NCI-H128 (cell line): ENCODE measurements around the gene TOMM40L.

Experiments
- DNase-seq: peaks from one replicate; lab custom pipeline; 2025; ENCODE audit not compliant: unreplicated experiment; lab: John Stamatoyannopoulos, UW

TOMM40L gene

DNA sequence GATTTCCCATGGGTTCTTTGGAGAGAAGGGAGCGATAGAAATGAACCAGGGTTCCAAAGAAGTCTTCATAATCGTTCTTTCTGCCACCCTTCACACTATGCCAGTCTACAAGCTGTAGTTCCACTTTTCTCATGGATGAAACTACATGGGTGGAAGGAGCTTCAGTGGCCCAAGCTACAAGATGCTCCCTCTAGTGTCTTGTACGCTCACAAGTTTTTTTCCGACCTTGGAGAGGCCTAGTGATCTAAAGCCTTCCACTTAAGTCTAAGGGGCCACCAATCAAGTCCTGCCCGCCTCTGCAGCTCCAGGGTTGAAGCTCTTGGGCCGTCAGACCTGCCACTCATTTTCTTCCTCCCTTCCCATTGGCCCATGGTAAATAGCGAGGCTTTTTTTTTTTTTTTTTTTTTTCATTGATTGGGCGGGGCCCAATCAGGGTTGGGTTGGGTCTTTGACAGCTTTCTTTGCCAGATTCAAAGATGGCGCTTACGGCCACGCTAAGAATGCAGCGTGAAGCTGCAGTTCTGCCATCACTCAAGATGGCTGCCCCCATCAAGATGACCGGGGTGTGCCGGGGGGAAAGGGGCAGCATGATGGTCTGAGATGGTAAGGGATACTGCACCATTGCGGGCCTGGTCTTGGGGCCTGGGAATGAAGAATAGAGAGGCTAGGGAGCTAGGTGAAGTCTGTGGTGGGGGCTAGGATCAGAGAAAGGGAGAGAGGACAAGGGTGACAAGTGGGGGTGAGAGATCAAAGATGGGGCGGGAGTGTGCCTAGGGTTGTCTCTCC lies at the start of gene TOMM40L:
Gene TOMM40L, plus strand, starts transcription at position 527 of the 786 bp plus-strand sequence. CDS start 430 bp downstream, outside the sequence.
- peak; percentile 98 for DNase-seq

DNA sequence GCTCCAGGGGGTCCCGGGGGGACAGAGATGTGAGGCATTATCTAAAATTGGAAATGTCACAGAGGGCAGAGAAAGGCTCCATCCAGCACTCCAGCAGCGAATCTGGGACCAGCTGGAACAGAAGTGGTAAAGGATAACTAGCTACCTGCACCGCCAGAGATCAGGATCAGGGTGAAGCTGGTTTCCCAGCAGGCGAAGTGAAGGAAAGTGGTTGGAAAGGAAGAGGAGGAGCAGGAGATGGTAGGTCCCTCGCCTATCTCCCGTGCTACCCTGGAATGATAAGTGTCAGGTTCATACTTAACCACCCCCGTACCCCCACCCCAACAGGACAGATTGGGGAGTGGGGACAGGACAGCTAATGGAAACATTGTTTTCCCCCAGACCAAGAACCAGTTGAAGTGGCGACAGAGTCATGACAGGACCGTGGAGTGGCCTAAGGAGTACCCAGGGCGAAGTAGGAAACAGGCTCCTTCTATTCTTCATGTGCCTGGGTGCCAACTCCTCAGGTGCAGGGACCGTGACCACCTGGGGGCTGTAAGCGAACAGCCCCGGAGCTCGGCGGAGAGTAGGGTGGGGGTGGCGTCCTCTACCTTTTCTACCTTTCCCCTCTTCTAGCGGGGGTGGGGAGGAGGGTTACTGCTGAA lies 49.3 kb upstream of the TOMM40L start:
- no peak for DNase-seq

- DNase-seq = peak; percentile 73
Observed at GRCh38 chr1:161177112-161177935, 48.5 kb upstream of the TOMM40L start, which contains the start of gene B4GALT3. Gene B4GALT3 (minus strand): TSS chr1:161177507. CDS start chr1:161176060, 1,447 bp downstream.

DNA sequence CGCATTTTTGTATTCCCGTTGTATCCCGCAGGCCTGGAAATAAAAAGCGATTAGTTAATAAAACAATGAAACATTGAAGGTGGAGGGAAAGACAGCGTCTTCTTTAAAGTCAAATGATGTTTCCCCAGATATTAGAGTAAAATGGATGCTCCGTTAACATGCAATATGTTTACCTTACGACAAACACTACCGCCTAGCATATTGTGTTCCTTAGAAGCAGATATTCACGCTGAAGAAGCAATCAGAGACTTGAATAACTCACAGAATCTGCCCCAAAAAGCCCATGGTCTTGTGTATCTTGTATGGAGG lies 48.0 kb upstream of the TOMM40L start:
- no peak for DNase-seq

GRCh38 chr1:161179698-161180097 lies 46.2 kb upstream of the TOMM40L start:
- DNase-seq = no peak

- DNase-seq = no peak
Observed at GRCh38 chr1:161180639-161181038, 45.2 kb upstream of the TOMM40L start.

GRCh38 chr1:161182214-161182613 lies 43.6 kb upstream of the TOMM40L start:
- no peak for DNase-seq

GRCh38 chr1:161185282-161185682 lies 40.6 kb upstream of the TOMM40L start:
- DNase-seq = no peak

GRCh38 chr1:161185732-161186311 lies 40.0 kb upstream of the TOMM40L start:
- no peak for DNase-seq

GRCh38 chr1:161187311-161187710 lies 38.5 kb upstream of the TOMM40L start:
- DNase-seq = no peak

DNA sequence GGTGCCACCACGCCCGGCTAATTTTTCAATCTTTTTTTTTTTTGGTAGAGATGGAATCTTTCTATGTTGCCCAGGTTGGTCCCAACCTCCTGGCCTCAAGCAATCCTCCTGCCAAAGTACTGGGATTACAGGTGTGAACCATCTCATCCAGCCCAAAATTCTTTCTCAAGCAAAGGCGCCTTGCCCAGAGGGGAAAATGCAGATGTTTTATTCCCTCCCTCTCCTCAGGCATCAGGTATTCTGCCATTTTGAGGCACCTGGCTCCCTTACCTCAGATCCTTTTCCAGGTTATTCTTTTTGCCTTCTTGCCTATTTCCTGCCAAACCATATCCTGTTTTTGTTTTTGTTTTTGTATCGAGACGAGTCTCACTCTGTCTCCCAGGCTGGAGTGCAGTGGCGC lies 37.5 kb upstream of the TOMM40L start:
- no peak for DNase-seq

GRCh38 chr1:161189036-161189435 lies 36.8 kb upstream of the TOMM40L start:
- DNase-seq = no peak

DNA sequence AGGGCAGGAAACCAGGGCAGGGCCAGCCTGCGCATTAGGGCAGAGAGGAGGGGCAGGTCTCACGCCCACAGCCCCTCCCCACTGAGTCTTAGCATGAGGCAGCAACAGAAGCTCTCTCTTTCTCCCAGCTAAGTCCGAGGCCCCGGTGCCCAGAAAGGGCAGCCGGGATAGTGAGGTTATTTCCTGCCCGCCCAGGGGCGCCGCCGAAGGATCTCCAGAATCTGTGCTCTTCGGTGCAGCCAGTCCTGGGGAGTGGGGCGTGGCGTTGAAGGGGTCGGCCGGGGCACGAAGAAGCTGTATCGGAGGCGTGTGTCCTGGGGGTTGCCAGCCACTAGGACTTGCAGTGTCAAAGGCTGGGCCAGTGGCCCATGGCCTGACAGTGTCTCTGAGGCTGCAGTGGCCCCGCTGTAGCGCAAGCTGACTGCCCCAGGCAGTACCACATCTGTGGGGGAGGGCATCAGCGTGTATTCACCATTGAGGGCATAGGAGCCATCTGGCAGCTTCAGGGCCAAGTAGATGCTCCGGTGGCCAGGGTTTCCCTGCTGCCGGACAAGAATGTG lies 34.8 kb upstream of the TOMM40L start:
- no peak for DNase-seq

- DNase-seq = no peak
Observed at GRCh38 chr1:161191971-161192370, 33.9 kb upstream of the TOMM40L start.

- peak; percentile 67 for DNase-seq
Observed at GRCh38 chr1:161192476-161193465, 33.1 kb upstream of the TOMM40L start.

- no peak for DNase-seq
Observed at GRCh38 chr1:161193561-161194235, 32.2 kb upstream of the TOMM40L start.

GRCh38 chr1:161195171-161195570 lies 30.7 kb upstream of the TOMM40L start:
- no peak for DNase-seq

- no peak for DNase-seq
Observed at GRCh38 chr1:161196111-161196510, 29.7 kb upstream of the TOMM40L start.
